GM19395 (cell line): ENCODE measurements around the gene SEPTIN10.
"Not testable (repeated sequence)": the region's sequence is repeated elsewhere in the genome, so short reads cannot be mapped to it uniquely, and the experiment has no call there.

ENCODE experiments used
- ATAC-seq: cut with Tn5 transposase; IDR thresholded peaks from one replicate; pipeline ENCODE4 v1.9.1; 2021; ENCODE audit warnings: mild to moderate bottlenecking, moderate library complexity; ENCODE audit not compliant: unreplicated experiment

The SEPTIN10 gene

DNA sequence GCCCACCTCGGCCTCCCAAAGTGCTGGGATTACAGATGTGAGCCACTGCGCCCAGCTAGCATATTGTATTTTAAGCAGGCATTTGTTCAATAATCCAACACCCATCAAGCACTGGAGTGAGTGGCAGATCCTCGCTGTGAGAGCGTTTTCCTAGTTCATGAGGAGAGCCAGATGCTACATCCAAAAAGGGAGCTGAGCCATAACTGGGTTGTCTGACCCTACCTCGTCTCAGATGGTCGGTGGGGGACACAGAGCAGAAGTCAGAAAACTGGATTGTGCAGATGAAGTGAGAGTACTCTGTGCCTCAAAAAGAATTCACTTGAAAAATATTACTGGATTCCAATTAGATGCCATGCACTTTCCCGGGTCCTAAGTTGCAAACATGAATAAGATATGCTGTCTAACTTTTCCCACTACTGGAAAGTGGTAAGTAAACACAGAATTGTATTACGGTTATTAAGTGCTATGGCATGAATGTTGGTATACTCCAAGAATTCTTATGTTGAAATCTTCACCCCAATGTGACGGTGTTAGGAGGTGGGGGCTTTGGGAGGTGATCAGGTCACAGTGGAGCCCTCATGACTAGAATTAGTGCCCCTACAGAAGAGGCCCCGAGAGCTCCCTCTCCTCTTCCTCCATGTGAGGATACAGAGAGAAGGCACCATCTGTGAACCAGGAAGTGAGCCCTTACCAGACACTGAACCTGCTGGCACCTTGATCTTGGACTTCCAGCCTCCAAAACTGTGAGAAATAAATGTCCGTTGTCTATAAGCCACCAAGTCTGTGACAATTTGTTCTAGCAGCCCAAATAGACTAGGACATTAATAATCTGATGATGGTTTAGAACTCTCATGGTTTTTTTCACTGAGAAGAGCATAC lies 21.9 kb upstream of the SEPTIN10 start:
- no peak for ATAC-seq

- no peak for ATAC-seq
These were observed 19.7 kb upstream of the SEPTIN10 start for GRCh38 chr2:109633284-109633961.

- ATAC-seq, result no peak
These were observed 18.5 kb upstream of the SEPTIN10 start for GRCh38 chr2:109632158-109632789.

- ATAC-seq, result no peak
These were observed 18.0 kb upstream of the SEPTIN10 start for GRCh38 chr2:109631741-109632140.

DNA sequence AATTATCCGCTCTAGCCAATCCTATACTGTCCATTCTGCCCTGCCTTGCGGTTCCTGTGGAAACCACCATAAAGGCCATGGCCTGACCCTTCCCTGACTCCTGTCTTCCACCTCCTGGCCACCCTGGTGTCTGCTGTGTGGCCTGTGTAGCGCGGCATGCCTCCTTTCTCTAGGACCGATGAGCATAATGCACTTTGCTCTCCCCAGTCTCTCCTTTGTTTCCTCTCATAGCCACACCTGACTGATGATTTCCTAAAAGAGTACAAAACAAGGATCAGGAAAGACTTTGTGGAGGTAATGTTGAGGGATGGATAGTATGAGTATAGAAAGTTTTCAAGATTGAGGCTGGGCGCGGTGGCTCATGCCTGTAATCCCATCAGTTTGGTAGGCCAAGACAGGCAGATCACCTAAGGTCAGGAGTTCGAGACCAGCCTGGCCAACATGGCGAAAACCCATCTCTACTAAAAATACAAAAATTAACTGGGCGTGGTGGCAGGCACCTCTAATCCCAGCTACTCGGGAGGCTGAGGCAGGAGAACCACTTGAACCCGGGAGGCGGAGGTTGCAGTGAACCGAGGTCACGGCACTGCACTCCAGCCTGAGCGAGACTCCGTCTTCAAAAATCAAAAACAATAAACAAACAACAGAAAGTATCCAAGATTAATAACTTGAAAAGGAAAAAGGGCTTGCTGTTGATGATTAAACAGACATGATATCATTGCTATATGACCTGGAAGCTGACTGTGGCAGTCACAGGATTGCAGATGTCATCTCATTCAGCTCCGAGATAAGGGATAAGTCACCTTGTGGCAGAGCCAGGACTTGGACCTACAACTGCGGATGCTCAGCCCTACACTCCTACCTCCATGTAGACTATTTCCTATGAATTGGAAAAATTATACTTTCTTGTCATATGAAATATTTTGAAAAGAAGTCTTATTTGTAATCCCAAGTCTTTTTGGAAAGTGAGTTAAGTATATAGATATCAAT lies 17.0 kb upstream of the SEPTIN10 start:
- no peak for ATAC-seq

GRCh38 chr2:109629867-109630266 lies 16.1 kb upstream of the SEPTIN10 start:
- ATAC-seq, result no peak

DNA sequence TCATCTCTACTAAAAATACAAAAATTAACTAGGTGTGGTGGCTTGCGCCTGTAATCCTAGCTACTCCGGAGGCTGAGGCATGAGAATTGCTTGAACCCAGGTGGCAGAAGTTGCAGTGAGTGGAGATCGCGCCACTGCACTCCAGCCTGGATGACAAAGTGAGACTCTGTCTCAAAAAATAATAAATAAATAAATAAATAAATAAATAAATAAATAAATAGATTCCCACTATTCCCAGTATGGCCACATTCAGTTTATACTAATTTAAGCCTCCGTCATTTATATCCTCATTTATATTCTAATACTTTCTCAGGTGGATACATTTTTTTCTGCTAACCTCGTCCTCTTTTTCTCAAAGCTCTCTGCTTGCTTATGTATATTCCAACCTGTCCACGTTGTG lies 14.6 kb upstream of the SEPTIN10 start:
- ATAC-seq, result not testable (repeated sequence)

DNA sequence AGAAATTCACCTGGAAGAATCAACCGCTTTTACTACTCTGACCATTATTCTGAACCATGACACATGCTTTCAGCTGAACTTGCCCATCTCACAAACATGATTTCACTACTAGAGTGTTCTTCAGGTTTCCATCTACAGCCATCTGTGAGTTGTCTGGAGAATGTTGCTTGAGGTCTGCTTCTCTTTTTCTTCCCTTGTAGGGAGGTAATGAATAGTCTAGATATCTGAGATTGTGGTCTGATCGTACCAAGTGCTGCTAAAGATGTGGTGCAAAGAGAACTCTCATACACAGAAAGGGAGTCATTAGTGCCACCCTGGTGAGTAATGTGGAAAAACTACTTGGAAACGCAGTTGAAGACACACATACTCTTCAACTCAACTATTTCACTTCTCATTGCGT lies 10.6 kb upstream of the SEPTIN10 start:
- no peak for ATAC-seq

GRCh38 chr2:109623923-109624322 lies 10.2 kb upstream of the SEPTIN10 start:
- no peak for ATAC-seq

DNA sequence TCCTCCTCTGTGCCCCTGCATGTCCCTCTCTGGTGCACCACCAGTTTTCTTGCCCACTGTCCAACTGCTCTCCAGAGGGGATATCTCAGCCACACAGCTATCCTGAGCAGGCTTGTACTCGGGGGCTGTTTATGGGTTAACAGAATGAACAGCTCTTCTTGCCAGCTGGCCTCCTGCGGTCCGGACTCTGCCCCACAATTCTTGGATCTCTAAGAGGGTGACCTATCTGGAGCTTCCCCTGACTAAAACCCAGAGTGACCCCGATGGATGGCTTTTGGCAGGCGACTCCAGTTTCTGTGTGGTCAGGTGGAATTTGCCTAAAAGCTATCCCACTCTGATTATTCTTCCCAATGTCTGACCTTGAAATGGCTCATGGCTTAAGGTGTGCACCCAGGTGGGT lies 9.5 kb upstream of the SEPTIN10 start:
- no peak for ATAC-seq

DNA sequence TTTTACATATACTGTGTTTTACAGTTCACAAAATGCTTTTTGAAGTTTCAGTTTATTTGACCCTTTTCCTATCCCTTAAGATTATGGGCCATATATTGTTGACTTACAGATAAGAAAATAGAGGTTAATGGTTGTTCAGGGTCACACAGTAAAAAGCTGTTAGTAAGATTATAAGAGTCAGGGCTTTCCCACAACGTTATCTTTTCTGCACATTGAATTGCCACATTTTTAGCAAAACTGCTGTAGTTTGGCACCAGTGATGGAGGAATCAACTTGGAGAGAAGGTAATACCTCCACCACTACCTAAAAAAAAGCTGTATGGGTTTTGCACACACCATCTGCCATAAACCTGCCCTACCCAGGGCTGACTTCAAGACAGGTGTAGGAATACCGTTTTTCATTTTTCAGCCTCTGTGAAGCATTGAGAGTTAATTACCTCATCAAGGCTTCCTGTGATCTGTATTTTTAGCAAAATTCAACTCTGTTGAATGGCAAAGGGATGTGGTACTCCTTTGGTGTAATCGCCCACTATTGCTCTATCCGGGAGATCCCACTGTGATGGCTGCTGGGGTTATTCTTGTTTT lies 5.4 kb upstream of the SEPTIN10 start:
- ATAC-seq, result no peak

- no peak for ATAC-seq
These were observed 2.4 kb upstream of the SEPTIN10 start for GRCh38 chr2:109616184-109616583.

DNA sequence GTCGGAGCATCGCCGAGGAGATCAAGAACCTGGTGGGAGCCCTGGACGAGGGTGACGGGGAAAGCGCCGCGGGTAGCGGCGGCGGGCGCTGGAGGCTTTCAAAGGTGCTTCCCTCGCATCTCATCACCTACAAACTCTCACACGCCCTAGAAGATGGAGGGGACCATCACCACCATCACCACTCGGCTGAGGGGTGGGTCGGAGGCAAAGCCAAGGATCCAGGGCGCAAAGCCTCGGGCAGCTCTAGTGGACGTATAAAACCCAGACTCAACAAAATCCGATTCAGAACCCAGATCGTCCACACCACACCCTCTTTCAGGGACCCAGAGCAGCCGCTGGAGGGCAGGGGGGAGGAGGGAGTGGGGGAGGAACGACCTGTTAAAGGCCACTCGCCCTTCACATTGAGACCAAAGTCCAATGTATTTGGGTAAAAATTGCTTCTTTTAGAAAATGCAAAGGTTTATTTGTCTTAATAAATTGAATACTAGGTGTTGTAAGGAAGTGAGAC lies 1.9 kb upstream of the SEPTIN10 start:
- ATAC-seq, result no peak

DNA sequence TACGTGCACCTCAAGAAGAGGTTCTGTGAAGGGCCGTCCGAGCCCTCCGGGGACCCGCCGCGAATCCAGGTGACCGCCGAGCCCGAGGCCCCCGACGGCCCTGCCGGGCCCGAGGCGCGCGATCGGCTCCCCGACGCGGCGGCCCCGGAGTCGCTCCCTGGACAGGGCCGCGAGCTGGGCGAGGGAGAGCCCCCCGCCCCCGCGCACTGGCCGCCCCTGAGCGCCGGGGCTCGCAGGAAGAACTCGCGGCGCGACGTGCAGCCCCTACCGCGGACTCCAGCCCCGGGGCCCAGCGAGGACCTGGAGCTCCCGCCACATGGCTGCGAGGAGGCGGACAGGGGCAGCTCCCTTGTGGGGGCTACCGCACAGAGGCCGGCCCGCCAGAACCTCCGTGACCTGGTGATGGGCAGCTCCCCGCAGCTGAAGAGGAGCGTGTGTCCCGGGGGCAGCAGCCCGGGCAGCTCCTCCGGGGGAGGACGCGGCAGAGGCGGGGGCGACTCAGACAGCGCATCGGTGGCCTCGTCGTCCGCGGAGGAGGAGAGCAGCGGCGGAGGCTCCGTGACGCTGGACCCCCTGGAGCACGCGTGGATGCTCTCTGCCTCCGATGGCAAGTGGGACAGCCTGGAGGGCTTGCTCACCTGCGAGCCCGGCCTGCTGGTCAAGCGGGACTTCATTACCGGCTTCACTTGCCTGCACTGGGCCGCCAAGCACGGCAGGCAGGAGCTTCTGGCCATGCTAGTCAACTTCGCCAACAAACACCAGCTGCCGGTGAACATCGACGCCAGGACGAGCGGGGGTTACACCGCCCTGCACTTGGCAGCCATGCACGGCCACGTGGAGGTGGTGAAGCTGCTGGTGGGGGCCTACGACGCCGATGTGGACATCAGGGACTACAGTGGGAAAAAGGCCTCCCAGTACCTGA lies 1.2 kb upstream of the SEPTIN10 start:
- ATAC-seq, result no peak

DNA sequence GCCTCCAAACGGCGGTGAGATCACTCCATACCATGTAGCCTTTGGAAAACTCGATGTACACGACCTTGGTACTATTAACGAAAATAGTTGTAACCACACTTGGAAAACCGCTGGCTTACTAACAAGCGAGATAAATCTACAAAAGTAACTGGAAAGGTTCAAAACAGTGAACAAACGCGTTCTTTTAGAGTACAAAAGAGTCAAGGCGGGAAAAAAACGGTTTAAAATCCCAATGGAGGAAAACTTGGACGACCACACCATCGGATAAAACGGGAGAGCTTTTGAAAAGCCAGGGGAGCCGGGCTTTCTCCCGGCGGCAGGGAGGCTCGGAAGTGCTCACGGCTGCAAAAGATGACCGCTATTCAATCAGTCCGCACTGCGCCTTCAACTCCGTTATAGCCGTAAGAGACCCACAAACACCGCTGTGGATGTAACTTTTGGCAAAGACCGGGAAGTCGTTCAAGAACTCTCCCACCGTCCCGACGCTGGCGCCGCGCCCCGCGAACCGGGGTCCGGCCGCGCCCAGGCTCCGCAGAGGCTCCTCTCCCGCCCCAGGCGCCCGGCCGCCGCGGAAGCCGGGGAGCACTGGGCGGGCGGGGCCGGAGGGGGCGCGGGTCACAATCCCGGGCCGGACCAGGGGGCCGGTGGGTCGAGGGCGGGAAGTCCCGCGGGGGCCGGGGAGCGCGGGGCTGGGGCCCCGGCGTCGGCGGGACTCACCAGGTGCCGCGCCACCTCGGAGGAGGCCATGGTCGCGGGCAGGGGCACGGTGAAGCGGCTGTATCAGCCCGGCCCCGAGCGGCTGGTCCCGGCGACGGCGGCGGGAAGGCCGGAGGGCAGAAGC lies 465 bp downstream of the SEPTIN10 start:
- ATAC-seq, result peak; percentile 32

DNA sequence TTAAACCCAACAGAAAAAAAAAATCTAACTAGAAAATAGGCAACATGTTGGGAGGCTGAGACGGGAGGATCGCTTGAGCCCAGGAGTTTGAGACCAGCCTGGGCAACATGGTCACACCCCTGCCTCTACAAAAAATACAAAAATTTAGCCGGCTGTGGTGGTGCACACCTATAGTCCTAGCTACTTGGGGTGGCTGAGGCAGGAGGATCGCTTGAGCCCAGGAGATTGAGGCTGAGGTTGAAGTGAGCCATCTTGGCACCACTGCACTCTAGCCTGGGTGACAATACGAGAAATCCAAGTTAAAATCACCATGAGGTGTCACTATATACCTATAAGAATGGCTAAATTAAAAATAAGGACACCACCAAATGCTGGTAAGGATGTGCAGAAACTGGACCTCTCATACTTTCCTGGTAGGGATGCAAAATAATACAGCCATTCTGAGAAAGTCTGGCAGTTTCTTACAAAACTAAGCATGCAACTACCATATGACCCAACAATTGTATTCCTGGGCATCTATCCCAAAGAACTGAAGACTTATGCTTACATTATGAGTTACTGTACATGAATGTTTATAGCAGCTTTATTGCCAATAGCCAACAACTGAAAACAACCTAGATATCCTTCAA lies 2.2 kb downstream of the SEPTIN10 start:
- no peak for ATAC-seq

GRCh38 chr2:109609352-109610024 lies 4.3 kb downstream of the SEPTIN10 start:
- ATAC-seq, result no peak
